GM06990 (cell line): ENCODE results near the gene ISLR2.

ENCODE experiments used
- DNase-seq: peaks from one replicate; pipeline ENCODE4 v3.0.0-alpha.2; 2011; ENCODE audit not compliant: insufficient read length; ENCODE audit errors: extremely low read depth
- H3K27me3 ChIP-seq: replicated peaks from 2 replicates; pipeline ENCODE4 v1.6.0; 2011; ENCODE audit warnings: low read length; ENCODE audit not compliant: control insufficient read depth, insufficient read depth
- H3K36me3 ChIP-seq: 2 replicates; pipeline ENCODE4 v1.5.1; 2011; ENCODE audit warnings: low read length; ENCODE audit not compliant: control insufficient read depth, insufficient read depth
- H3K4me3 ChIP-seq: replicated peaks from 2 replicates; pipeline ENCODE4 v1.5.1; 2011; ENCODE audit warnings: low read depth, mild to moderate bottlenecking, control low read depth, low read length
- TF ChIP-seq, protein P1 (sequence below): IDR thresholded peaks from 2 replicates; pipeline ENCODE4 v1.5.1; 2011; ENCODE audit warnings: low read length, control low read depth, mild to moderate bottlenecking, inconsistent platforms; ENCODE audit not compliant: insufficient read depth, poor library complexity, severe bottlenecking

ISLR2 gene

DNA sequence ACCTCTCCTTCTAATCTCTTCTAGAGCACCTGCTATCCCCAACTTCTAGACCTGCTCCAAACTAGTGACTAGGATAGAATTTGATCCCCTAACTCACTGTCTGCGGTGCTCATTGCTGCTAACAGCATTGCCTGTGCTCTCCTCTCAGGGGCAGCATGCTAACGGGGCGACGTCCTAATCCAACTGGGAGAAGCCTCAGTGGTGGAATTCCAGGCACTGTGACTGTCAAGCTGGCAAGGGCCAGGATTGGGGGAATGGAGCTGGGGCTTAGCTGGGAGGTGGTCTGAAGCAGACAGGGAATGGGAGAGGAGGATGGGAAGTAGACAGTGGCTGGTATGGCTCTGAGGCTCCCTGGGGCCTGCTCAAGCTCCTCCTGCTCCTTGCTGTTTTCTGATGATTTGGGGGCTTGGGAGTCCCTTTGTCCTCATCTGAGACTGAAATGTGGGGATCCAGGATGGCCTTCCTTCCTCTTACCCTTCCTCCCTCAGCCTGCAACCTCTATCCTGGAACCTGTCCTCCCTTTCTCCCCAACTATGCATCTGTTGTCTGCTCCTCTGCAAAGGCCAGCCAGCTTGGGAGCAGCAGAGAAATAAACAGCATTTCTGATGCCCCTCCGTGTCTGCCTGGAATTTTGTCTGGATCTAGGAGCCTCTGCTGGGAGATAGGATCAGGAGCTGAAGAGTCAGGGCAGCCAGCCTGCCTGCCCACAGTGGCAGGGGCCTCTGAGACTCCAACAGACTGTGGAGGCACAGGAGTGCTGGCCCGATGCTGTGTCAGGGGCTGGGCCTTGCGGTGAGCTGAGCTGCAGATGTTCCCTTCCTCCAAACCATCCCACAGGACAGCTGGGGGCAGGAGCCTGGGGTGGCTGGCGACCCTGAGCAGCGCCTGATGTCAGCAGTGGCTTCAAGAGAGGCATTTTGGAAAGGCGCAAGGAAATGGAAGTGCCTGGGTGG is 46.2 kb downstream of the ISLR2 start:
- Histone ChIP-seq H3K4me3 (no peak overlapping the region), H3K36me3 (no peaks in the 10 kb centered on the region), H3K27me3 (0 out of 2 replicates have a peak, but pooled peaks cover 1% of the 10 kb centered on the region)
- no peak for DNase-seq
- TF ChIP-seq, protein P1, sequence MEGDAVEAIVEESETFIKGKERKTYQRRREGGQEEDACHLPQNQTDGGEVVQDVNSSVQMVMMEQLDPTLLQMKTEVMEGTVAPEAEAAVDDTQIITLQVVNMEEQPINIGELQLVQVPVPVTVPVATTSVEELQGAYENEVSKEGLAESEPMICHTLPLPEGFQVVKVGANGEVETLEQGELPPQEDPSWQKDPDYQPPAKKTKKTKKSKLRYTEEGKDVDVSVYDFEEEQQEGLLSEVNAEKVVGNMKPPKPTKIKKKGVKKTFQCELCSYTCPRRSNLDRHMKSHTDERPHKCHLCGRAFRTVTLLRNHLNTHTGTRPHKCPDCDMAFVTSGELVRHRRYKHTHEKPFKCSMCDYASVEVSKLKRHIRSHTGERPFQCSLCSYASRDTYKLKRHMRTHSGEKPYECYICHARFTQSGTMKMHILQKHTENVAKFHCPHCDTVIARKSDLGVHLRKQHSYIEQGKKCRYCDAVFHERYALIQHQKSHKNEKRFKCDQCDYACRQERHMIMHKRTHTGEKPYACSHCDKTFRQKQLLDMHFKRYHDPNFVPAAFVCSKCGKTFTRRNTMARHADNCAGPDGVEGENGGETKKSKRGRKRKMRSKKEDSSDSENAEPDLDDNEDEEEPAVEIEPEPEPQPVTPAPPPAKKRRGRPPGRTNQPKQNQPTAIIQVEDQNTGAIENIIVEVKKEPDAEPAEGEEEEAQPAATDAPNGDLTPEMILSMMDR: no peak

DNA sequence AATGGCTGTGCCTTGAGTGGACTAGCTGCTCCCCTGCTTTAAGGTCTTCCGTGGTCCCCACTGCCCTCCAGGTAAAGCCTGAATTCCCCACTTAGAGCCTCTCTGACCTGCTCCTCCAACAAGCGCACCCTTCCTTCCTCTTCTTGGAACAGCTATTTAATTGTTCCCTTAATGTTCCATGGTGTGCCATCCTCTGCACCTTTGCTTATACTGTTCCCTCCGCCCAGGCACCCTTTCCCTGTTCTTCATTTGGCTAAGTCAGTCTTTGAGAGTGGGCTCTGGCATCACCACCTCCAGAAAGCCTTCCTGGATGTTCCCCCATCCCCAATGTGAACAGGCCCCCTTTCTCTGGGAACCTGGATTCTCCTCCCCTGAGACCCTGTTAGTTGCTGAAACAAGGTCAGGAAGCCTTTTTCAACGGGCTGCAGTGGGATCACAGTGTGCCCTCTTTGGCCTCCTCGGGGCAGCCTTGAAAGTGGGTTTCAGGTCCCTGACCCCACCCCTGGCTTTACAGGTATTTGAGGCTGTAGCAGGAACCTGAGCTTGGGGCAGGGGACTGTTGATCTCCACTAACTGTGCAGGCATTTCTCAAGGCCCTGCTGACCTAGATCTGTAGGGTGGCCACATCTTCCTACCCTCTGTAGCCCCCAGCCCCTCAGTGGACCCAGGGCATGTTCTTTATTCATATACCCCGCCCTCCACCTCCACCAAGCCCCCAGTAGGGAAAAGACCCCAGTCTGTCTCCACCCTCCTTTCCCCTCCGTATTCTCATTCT is 48.1 kb downstream of the ISLR2 start:
- TF ChIP-seq, protein P1: no peak
- Histone ChIP-seq H3K36me3 (no peaks in the 10 kb centered on the region), H3K4me3 (no peak overlapping the region), H3K27me3 (0 out of 2 replicates have a peak, but pooled peaks cover 1% of the 10 kb centered on the region)
- DNase-seq: no peak

DNA sequence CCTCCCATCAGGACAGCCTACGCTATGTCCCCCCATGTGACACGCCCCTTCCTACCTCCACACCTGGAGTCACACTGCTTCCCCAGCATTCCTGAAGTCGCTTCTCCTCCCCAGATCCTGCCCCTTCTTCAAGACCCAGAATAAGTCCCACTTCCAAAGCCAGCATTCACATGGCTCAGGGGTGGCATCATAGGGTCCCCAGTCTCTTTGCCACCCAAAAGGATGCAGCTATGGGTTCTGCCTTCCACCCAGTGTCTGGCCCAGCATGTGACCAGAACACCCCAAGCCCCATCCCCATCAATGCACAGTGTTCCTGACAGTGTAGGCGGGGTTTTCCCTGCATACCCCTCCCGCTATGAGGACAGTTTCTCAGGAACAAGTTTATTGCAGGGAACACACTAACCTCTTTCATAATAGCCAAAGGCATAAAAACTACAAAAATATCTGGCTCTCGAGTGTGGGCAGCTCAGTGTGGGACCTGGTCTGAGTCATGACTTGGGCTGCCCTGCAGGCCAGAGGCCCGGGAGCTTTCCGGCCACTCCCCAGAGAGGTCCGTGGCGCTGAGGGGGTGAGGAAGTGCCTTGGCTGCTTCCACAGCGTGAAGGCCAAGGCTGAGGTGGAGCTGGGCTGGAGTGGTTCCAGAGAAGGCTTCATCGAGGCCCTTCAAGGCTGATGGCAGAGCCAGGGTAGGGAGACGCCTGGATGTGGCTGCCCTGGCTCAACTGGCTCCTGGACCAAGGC is 48.9 kb downstream of the ISLR2 start:
- no peaks in the 10 kb centered on the region for H3K36me3 ChIP-seq
- H3K4me3 ChIP-seq: no peak overlapping the region
- 0 out of 2 replicates have a peak, but pooled peaks cover 1% of the 10 kb centered on the region for H3K27me3 ChIP-seq
- DNase-seq: no peak
- TF ChIP-seq, protein P1: no peak

DNA sequence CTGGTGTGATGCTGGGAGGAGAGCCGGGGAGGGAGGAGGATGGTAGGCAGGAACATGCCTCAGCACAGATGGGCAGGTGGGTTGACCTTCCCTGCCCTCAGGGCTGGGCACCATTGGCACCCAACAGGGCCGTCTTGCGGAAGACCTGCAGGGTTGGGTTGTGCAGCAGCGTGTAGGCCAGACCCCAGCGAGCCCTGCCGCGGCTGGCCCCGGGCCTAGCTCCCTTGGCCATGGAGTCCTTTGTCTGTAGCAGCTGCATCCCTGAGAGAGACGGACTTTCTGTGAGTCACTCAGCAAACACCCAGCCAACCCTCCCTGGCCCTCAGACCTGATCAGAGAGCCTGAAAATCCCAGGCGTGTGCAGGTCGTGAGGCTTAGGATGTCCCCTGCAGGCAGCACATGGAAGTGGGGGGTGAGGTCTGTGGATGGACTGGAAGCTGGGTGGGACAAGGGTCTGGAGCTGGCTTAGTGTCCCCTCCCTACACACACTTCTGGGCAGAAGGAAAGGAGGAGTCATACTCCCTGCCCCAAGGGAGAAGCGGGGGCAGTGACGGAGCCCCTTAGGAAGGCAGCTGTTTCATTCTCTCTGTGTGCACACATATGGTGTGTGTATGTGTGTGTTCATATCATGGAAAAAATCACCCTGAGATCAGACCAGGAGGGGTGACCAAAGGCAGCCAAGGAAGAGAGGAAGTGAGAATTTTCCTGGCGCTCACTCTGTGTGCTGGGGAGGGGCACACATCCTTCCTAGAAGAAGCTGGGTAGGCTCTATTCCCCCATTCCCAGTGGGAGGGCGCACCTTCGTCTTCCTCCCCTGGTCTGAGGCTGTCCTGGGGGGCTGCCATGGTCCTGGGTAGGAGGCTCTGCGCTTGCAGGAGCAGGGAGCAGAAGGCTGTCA is 49.8 kb downstream of the ISLR2 start:
- Histone ChIP-seq H3K4me3 (no peak overlapping the region), H3K36me3 (no peaks in the 10 kb centered on the region), H3K27me3 (0 out of 2 replicates have a peak, but pooled peaks cover 1% of the 10 kb centered on the region)
- TF ChIP-seq, protein P1: no peak
- DNase-seq: no peak
